ENCODE data around the gene ZWILCH.

- no peak for TF ChIP-seq CTCF (IDR thresholded peaks at IDR 0.05)
- TF ChIP-seq POLR2AphosphoS5 (IDR thresholded peaks at IDR 0.05; ENCODE audit: low read depth, low read length): no peak
- TF ChIP-seq REST (IDR thresholded peaks at IDR 0.05; ENCODE audit: insufficient read depth in 1 of 2, low read depth in 2 of 2, low read length in 1 of 2): no peak
Measured at GRCh38 chr15:66570842-66571478, 65.8 kb downstream of the ZWILCH start.
